Measurements from ENCODE around the gene MPND.

The MPND gene

GRCh38 chr19:4318460-4318859 is 24.9 kb upstream of the MPND start:
- Mint-ChIP-seq H3K27ac (no peak overlapping the region), H3K4me1 (no peaks in the 10 kb centered on the region), H3K36me3 (ENCODE audit: low read depth) (peaks cover 39% of the 10 kb centered on the region), H3K27me3 (ENCODE audit: low read depth) (no peaks in the 10 kb centered on the region), H3K9me3 (peaks cover 23% of the 10 kb centered on the region), H3K4me3 (no peak overlapping the region)
- TF ChIP-seq, protein P1, sequence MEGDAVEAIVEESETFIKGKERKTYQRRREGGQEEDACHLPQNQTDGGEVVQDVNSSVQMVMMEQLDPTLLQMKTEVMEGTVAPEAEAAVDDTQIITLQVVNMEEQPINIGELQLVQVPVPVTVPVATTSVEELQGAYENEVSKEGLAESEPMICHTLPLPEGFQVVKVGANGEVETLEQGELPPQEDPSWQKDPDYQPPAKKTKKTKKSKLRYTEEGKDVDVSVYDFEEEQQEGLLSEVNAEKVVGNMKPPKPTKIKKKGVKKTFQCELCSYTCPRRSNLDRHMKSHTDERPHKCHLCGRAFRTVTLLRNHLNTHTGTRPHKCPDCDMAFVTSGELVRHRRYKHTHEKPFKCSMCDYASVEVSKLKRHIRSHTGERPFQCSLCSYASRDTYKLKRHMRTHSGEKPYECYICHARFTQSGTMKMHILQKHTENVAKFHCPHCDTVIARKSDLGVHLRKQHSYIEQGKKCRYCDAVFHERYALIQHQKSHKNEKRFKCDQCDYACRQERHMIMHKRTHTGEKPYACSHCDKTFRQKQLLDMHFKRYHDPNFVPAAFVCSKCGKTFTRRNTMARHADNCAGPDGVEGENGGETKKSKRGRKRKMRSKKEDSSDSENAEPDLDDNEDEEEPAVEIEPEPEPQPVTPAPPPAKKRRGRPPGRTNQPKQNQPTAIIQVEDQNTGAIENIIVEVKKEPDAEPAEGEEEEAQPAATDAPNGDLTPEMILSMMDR (IDR thresholded peaks at IDR 0.05; ENCODE audit: unreplicated experiment in 3 of 3), result no peak

GRCh38 chr19:4319067-4319718 is 24.2 kb upstream of the MPND start:
- no peak overlapping the region for H3K4me3 Mint-ChIP-seq
- no peaks in the 10 kb centered on the region for H3K4me1 Mint-ChIP-seq
- no peak overlapping the region for H3K27ac Mint-ChIP-seq
- H3K27me3 Mint-ChIP-seq (ENCODE audit: low read depth), result no peaks in the 10 kb centered on the region
- peaks cover 23% of the 10 kb centered on the region for H3K9me3 Mint-ChIP-seq
- H3K36me3 Mint-ChIP-seq (ENCODE audit: low read depth), result peaks cover 39% of the 10 kb centered on the region
- TF ChIP-seq, protein P1 (IDR thresholded peaks at IDR 0.05; ENCODE audit: unreplicated experiment in 3 of 3), result no peak

DNA sequence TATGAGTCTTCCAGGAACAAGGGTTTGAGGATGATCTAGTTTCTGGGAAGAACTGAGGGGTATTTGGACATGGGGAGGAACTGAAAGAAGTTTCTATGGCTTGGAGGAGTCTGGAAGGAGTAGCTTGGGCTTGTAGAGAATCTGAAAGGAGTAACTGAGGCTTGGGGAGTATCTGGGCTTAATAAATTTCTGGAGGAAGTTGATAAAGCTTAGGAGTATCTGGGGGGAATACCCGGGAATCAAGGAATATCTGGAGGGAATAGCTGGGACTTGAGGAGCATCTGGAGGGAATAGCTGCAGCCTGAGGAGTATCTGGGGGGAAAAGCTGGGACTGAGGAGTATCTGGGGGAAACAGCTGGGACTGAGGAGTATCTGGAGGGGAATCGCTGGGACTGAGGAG is 22.9 kb upstream of the MPND start:
- H3K4me3 Mint-ChIP-seq, result no peak overlapping the region
- peaks cover 37% of the 10 kb centered on the region for H3K36me3 Mint-ChIP-seq (ENCODE audit: low read depth)
- TF ChIP-seq, protein P1 (IDR thresholded peaks at IDR 0.05; ENCODE audit: unreplicated experiment in 3 of 3), result no peak
- H3K4me1 Mint-ChIP-seq, result no peaks in the 10 kb centered on the region
- H3K9me3 Mint-ChIP-seq, result peaks cover 23% of the 10 kb centered on the region
- no peaks in the 10 kb centered on the region for H3K27me3 Mint-ChIP-seq (ENCODE audit: low read depth)
- no peak overlapping the region for H3K27ac Mint-ChIP-seq

DNA sequence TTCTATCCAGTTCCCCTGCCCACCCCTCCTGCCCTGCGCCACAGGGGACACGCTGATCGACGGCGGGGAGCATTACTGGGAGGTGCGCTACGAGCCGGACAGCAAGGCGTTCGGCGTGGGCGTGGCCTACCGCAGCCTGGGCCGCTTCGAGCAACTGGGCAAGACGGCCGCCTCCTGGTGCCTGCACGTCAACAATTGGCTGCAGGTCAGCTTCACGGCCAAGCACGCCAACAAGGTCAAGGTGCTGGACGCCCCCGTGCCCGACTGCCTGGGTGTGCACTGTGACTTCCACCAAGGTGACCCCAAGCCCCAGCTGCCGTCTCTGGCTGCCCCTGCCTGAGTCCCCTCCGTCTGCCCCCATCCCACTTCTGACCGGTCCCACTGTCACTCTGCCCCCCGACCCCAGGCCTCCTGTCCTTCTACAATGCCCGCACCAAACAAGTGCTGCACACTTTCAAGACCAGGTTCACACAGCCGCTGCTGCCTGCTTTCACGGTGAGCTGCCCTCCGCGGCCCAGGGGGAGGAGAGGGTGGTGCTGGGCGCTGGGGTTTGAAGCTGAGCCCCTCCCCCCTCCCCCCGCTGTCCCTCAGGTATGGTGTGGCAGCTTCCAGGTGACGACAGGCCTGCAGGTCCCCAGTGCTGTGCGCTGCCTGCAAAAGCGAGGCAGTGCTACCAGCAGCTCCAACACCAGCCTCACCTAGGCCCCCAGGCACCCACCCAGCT is 20.3 kb upstream of the MPND start:
- Mint-ChIP-seq H3K4me1 (peaks cover 10% of the 10 kb centered on the region), H3K27me3 (ENCODE audit: low read depth) (peaks cover 13% of the 10 kb centered on the region), H3K4me3 (no peak overlapping the region), H3K36me3 (ENCODE audit: low read depth) (peaks cover 29% of the 10 kb centered on the region), H3K27ac (no peak overlapping the region), H3K9me3 (peaks cover 23% of the 10 kb centered on the region)
- TF ChIP-seq, protein P1 (IDR thresholded peaks at IDR 0.05; ENCODE audit: unreplicated experiment in 3 of 3), result no peak

DNA sequence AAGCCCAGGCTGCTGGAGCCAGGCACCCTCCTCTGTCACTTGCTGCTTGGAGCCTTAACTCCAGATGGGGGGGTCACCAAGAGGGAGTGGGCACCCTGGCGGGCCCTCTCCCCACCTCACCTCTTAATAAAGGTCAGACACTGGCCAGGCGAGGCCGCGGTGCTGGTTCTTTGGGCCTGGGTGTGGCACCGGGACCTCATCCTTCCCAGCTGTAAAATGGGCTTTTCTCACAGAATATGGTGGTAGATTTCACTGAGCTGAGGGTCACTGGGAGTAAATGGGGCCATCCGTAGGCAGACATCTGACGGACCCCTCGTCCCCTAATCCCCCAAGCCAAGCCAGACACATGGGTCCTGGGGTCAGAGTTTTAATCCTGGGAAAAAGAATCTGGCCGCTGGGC is 19.7 kb upstream of the MPND start:
- H3K9me3 Mint-ChIP-seq, result peaks cover 23% of the 10 kb centered on the region
- H3K27ac Mint-ChIP-seq, result no peak overlapping the region
- H3K27me3 Mint-ChIP-seq (ENCODE audit: low read depth), result peaks cover 13% of the 10 kb centered on the region
- H3K4me3 Mint-ChIP-seq, result no peak overlapping the region
- H3K4me1 Mint-ChIP-seq, result peaks cover 10% of the 10 kb centered on the region
- TF ChIP-seq, protein P1 (IDR thresholded peaks at IDR 0.05; ENCODE audit: unreplicated experiment in 3 of 3), result no peak
- peaks cover 23% of the 10 kb centered on the region for H3K36me3 Mint-ChIP-seq (ENCODE audit: low read depth)

DNA sequence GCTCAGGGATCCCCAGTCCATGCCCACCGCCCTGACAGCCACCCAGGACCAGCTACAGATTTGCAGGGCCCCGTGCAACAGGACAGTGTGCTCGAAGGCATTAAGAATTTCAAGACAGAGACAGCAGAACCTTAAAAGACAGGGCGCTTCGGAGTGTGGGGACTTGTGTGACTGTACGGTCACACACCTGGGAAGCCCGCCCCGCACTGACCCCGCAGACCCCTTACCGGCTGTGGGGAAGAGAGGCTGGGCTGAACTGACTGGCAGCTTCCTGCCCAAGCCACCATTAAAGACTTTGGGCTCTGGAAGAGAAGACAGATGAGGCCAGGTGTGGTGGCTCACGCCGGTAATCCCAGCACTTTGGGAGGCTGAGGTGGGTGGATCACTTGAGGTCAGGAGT is 19.1 kb upstream of the MPND start:
- no peak overlapping the region for H3K4me3 Mint-ChIP-seq
- peaks cover 19% of the 10 kb centered on the region for H3K36me3 Mint-ChIP-seq (ENCODE audit: low read depth)
- peaks cover 10% of the 10 kb centered on the region for H3K4me1 Mint-ChIP-seq
- H3K9me3 Mint-ChIP-seq, result peaks cover 21% of the 10 kb centered on the region
- H3K27ac Mint-ChIP-seq, result no peak overlapping the region
- peaks cover 13% of the 10 kb centered on the region for H3K27me3 Mint-ChIP-seq (ENCODE audit: low read depth)
- TF ChIP-seq, protein P1 (IDR thresholded peaks at IDR 0.05; ENCODE audit: unreplicated experiment in 3 of 3), result no peak
